Activated effector memory CD4-positive, alpha-beta T cell treated with anti-CD3 and anti-CD28 coated beads, Interleukin-2, amount 50 U/mL, for 16 hours (primary cell): Measurements from ENCODE around the gene PCBP4.
"Not testable (repeated sequence)": the region's sequence is repeated elsewhere in the genome, so short reads cannot be mapped to it uniquely, and the experiment has no call there.

ENCODE experiments used
- DNase-seq: peaks from one replicate; pipeline ENCODE4 v3.0.0-alpha.2; 2020

PCBP4 gene

GRCh38 chr3:51993657-51994056, 26.4 kb upstream of the PCBP4 start:
- DNase-seq = not testable (repeated sequence)

DNA sequence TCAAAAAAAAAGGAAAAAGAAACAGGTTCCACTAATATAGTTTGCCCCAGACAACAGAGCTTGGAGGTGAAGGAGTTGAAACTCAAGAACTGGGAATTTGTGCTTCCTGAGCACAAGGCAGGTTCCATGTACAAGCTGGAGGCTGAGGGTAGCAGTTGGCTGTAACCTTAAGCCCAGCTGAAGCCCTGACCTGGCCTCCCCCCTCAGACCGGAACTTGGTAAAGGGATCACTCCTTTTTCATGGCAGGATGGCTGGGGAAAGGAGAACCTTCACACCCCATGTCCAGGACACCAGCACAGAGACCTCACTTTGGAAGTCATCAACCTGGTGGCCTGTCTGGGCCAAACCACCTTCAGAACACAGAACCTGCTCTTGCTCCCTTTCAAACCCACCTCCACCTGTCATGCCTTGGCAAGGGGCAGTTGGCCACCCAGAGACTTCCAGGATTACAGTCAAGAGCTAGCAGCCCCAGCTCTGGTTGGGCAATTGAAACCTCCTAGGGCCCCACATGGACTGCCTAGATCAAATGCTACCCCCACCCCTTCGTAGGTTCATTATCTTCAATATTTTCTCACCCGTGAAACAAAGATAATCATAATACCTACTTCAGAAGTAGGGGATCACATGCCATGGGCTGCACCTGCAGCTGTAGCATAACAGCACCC, 24.9 kb upstream of the PCBP4 start:
- no peak for DNase-seq

DNA sequence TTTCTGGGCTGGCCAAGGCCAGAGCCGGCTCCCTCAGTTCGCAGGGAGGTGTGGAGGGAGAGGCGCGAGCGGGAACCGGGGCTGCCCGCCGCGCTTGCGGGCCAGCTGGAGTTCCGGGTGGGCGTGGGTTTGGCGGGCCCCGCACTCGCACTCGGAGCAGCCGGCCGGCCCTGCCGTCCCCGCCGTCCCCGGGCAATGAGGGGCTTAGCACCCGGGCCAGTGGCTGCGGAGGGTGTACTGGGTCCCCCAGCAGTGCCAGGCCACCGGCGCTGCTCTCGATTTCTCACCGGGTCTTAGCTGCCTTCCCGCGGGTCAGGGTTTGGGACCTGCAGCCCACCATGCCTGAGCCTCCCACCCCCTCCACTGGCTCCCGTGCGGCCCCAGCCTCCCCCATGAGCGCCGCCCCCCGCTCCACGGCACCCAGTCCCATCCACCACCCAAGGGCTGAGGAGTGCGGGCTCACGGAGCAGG, 23.3 kb upstream of the PCBP4 start:
- DNase-seq = not testable (repeated sequence)

DNA sequence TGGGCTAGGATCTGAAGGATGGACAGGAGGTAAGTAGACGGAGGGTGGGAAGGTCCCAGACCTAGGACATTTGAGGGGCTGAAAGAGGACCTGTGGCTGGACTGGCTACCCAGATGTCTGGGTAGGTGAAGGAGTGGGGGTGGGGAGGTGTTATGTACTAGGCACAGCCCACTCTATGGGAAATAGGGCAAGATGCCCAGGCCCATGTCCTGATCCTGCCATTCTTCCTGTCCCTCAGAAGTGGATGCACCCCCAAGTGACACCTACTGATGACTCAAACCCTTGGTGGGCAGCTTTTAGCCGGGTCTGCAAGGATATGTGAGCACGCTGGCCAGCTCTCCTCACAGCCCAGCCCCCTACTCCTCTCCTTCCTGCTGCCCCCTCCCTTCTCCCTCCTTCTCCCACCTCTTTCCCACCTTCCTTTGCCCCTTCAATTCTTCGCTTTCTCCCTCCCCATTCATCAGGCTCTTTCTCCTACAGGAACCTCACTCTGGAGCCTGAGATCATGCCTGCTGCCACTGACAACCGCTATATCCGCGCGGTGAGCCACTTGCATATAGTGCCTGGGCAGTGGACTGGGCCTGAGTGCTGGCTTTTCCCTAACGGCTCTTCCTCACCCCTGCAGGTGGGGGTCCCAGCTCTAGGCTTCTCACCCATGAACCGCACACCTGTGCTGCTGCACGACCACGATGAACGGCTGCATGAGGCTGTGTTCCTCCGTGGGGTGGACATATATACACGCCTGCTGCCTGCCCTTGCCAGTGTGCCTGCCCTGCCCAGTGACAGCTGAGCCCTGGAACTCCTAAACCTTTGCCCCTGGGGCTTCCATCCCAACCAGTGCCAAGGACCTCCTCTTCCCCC, 21.3 kb upstream of the PCBP4 start:
- DNase-seq = no peak

GRCh38 chr3:51987568-51987967, 20.3 kb upstream of the PCBP4 start:
- no peak for DNase-seq

DNA sequence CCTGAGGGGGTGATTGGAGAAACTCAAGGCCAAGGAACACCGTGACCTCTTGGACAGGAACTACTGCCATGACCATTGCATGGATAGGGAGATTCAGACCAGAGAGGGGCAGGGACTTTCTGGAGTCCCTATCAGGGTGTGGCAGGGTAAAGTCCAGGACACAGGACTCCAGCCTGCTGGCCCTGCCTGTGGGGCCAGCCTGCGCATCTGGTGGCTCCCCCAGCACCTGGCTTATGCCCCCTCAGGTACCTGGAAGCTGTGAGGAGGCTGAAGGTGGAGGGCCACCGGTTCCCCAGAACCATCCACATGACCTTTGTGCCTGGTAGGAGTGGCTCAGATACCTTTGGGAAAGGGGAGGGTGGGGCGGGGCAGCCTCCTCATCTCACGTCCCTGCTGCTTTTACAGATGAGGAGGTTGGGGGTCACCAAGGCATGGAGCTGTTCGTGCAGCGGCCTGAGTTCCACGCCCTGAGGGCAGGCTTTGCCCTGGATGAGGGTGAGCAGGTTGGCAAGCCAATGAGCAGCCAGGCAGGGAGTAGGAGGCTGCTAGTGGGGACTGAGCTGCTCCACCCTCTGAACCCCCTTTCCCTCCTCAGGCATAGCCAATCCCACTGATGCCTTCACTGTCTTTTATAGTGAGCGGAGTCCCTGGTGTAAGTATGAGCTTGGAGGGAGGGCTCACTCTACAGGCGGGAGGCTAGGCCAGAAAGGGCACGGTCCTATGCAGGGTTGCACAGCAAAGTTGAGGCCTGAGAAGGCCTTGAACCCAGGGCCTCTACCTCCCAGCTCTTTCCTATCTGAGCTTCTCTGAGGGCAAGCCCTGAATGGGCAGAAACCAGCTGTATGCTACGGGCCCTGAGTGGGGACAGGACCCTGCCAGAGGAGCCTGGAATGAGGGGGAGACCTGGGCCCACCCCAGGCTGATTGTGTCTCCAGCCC, 19.0 kb upstream of the PCBP4 start:
- DNase-seq = no peak

DNA sequence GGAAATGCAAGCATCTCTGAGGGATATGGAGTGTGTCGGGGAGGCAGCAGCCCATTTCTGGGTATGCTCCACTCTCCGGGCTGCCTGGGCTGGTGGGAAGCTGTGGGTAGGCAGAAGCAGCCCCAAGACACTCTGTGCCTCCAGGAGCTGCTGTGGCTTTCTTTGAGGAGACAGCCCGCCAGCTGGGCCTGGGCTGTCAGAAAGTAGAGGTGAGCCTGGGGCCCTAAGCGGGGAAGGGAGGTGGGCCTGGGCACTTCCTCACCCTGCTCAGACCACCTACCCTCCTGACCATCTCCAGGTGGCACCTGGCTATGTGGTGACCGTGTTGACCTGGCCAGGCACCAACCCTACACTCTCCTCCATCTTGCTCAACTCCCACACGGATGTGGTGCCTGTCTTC, 17.8 kb upstream of the PCBP4 start:
- DNase-seq = no peak

DNA sequence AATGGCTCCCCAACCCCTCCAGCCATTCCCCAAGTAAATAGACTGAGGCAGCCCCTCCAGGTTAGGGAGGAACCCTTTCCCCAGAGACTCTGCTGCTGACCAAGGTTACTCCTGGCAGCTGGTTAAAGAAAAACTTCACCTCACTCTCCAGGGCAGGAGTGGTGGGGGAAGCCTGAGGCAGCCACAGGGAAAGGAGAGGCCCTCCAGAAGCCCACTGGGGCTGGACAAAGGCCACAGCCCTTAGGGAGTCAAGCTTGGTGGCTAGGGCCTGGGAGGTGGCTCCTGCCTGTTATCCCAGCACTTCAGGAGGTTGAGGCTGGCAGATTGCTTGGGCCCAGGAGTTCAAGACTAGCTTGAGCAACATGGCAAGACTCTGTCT, 17.0 kb upstream of the PCBP4 start:
- no peak for DNase-seq

GRCh38 chr3:51983578-51984268, 16.5 kb upstream of the PCBP4 start:
- DNase-seq = no peak

DNA sequence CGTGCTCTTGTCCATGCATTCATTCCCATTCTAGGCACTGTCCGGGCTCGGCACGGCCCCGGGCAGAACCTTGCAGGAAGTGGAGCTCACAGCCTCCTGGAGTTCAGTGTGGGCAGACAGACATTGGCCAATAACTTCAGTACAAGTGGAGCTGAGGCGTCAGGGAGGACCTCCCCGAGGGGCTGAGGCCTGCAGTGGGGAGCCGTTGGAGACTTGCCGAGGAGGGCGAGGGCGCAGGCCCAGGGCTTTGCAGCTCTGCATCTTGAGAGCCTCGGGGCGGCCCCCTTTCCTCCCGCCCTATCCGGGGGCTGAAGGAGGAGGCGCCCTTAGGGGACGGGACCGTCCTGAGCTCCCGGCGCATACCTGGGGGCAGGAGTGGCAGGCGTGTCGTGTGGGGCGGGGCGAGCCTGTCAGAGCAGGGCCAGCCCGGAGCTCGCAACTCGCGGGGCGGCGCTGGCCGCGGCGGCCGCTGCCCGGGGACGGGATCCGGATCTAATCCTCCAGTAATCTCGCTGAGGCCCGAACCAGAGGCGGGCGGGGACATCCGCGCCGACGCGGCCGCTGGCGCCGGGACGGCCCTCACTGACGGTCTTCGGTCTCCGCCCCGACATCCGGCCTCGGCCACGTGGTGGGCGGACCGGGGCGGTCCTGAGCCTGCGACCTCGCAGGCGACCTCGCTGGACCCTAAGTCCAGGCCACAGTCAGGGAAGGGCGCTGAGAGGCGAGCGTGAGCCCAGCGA, 15.8 kb upstream of the PCBP4 start, which contains the start of gene ACY1:
Gene ACY1, plus strand, starts transcription at position 698 of the 740 bp plus-strand sequence. CDS start 530 bp downstream, outside the sequence.
- peak; percentile 90 for DNase-seq

GRCh38 chr3:51982352-51982837, 15.1 kb upstream of the PCBP4 start:
- peak; percentile 73 for DNase-seq

- DNase-seq = no peak
Measured at GRCh38 chr3:51980253-51980652, 13.0 kb upstream of the PCBP4 start.

GRCh38 chr3:51978143-51978502, 10.9 kb upstream of the PCBP4 start:
- no peak for DNase-seq

DNA sequence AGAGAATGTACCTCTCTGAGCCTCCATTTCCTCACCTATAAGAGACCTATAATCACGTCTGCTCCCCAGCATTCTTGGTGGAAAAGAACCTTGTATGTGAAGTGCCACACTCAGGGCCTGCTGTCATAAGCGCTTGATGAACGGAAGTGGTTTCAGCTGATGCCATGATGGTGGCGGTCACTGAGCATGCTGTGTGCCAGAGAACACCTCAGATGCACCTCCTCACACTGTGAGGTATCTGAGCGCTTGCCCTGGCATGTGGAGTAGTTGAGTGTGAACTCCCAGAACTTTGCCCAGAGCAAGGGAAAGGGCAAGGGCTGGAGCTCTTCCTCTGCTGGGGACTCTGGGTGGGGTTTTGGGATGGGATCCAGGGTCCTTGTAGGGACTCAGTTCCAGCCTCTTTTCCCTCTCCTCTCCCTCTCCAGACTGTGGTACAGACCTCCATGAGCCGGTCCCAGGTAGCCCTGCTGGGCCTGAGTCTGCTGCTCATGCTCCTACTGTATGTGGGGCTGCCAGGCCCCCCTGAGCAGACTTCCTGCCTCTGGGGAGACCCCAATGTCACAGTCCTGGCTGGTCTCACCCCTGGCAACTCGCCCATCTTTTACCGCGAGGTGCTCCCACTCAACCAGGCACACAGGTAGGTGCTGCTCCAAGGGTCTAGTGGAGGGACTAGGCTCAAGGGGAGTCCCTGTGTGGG, 10.3 kb upstream of the PCBP4 start:
- DNase-seq = peak; percentile 76

DNA sequence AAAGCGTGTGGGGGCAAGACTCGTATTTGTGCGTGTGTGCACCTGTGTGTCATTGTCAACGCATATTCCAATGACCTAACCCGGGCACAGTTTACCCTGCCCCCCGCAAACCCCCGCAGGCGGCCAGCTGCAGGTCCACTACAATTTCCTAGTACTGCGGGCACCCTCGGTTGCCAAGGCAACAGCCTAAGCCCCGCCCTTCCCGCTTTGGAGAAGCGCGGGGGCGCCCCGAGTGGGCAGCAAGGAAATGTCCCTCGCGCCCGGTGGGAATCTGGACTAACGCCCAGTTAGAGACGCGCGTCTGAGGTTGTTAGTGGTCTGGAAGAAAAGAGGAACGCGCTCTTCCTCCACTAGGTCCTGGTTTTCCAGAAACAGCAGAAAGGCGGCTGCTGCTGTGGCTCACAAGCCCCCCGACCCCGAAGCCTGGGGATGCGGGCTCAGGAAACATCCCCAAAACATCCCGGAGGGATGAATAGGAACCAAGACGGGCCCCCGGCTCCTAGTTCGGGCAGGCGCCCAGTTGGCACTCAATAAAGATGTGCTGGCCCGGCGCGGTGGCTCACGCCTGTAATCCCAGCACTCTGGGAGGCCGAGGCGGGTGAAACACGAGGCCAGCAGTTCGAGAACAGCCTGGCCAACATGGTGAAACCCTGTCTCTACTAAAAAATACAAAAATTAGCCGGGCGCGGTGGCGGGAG, 8.7 kb upstream of the PCBP4 start:
- DNase-seq = peak; percentile 72

GRCh38 chr3:51974963-51975851, 8.0 kb upstream of the PCBP4 start, which contains the start of gene ABHD14A:
ABHD14A (plus strand) TSS chr3:51975064; CDS start chr3:51975136, 72 bp downstream.
- peak; percentile 91 for DNase-seq

DNA sequence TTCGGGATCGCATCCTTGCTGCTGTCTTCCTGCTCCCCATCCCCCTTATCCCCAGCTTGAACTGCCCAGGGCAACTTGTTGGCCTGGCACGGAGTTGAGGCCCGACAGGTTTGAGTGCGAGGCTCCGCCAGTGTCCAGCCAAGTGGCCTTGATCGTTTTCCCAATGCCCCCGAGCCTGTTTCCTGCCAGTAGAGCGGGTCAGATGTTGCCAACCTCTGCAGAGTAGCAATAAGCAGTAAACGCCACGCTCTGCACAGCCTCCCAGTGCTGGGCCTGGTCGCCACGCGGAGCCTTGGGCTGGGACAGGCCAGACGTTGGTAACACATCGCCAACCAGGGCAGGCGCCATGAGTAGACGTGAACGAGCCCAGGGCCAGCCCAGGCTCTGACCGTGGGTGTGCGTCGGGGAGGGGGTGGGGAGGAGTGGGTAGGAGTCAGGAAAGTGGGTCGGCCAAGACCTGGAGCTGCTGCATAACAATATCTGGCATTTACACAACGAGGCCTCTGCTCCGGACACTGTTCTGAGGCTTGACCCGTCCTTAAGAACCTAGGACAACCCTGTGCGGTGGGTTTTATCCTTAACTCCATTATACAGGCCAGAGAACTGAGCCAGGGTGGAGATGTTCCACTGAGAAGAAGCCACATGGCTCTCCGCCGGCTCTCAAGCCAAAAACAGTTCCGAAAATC, 7.2 kb upstream of the PCBP4 start:
- no peak for DNase-seq

DNA sequence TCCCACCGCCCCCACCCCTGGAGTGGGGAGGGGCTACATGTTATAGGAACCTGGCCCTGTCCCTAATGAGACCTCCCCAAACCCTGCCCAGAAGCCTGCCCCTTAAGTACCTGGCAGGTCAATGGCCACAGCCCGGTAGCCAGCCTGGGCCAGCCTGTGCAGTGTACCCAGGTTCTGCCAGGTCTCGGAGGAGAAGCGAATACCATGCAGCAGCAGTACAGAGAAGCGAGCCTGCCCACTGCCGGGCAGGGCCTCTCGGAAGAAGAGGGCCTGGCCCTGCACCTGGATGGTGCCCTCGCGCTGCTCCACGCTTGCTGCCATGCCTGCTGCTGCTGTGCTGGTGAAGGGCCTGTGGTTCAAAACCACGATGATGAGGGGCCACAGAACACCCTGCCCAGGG, 4.1 kb upstream of the PCBP4 start:
- DNase-seq = no peak
